Astrocyte (in vitro differentiated cells and primary cell): ENCODE results near the gene TP53. TPM values are rescaled to one million over a fixed set of nuclear protein-coding genes. Genes with fewer than 3 reads are reported as not detected.

ENCODE experiments used
- DNase-seq: peaks from one replicate; pipeline ENCODE4 v3.0.0-alpha.2; 2010; ENCODE audit warnings: low read depth
- FAIRE-seq: peaks from 2 replicates; lab custom pipeline; 2011; peaks lifted over from hg19 to GRCh38; lab: Jason Lieb, UNC
- H2AFZ ChIP-seq: 2 replicates; pipeline ENCODE4 v1.6.0; 2012; ENCODE audit warnings: low read depth, low read length, inconsistent platforms
- H3K27ac ChIP-seq: 2 replicates; pipeline ENCODE4 v1.5.1; 2011; ENCODE audit warnings: low read depth, low read length, inconsistent platforms
- H3K27me3 ChIP-seq: 2 replicates; pipeline ENCODE4 v1.6.0; 2011; ENCODE audit warnings: low read length, inconsistent platforms; ENCODE audit not compliant: insufficient read depth
- H3K36me3 ChIP-seq: 2 replicates; pipeline ENCODE4 v1.5.1; 2011; ENCODE audit warnings: low read length, inconsistent platforms; ENCODE audit not compliant: insufficient read depth
- H3K4me1 ChIP-seq: 2 replicates; pipeline ENCODE4 v1.5.1; 2011; ENCODE audit warnings: low read length, inconsistent platforms; ENCODE audit not compliant: insufficient read depth
- H3K4me2 ChIP-seq: 2 replicates; pipeline ENCODE4 v1.6.0; 2012; ENCODE audit warnings: low read length, inconsistent platforms
- H3K4me3 ChIP-seq: 2 replicates; pipeline ENCODE4 v1.5.1; 2011; ENCODE audit warnings: low read depth, mild to moderate bottlenecking, low read length, inconsistent platforms; ENCODE audit not compliant: insufficient read depth
- H3K79me2 ChIP-seq: 2 replicates; pipeline ENCODE4 v1.6.0; 2012; ENCODE audit warnings: mild to moderate bottlenecking, low read length, inconsistent platforms; ENCODE audit not compliant: insufficient read depth
- H3K9ac ChIP-seq: 2 replicates; pipeline ENCODE4 v1.6.0; 2012; ENCODE audit warnings: mild to moderate bottlenecking, low read length, inconsistent platforms
- H3K9me3 ChIP-seq: 2 replicates; pipeline ENCODE4 v1.5.1; 2012; ENCODE audit warnings: low read depth, mild to moderate bottlenecking, low read length, inconsistent platforms; ENCODE audit not compliant: insufficient read depth
- H4K20me1 ChIP-seq: 2 replicates; pipeline ENCODE4 v1.6.0; 2012; ENCODE audit warnings: low read length, inconsistent platforms; ENCODE audit not compliant: insufficient read depth
- H3K27ac Mint-ChIP-seq: one replicate; pipeline ENCODE4 v1.8.0; 2021; ENCODE audit warnings: mild to moderate bottlenecking, mixed read lengths; ENCODE audit not compliant: unreplicated experiment
- H3K27me3 Mint-ChIP-seq: one replicate; pipeline ENCODE4 v1.8.0; 2021; ENCODE audit warnings: low read depth, mixed read lengths; ENCODE audit not compliant: unreplicated experiment
- H3K36me3 Mint-ChIP-seq: one replicate; pipeline ENCODE4 v1.8.0; 2021; ENCODE audit warnings: low read depth, mixed read lengths; ENCODE audit not compliant: unreplicated experiment
- H3K4me1 Mint-ChIP-seq: one replicate; pipeline ENCODE4 v1.8.0; 2021; ENCODE audit warnings: low read depth, mixed read lengths; ENCODE audit not compliant: unreplicated experiment
- H3K4me3 Mint-ChIP-seq: one replicate; pipeline ENCODE4 v1.8.0; 2021; ENCODE audit warnings: mild to moderate bottlenecking, moderate library complexity, mixed read lengths; ENCODE audit not compliant: unreplicated experiment
- H3K9me3 Mint-ChIP-seq: one replicate; pipeline ENCODE4 v1.8.0; 2021; ENCODE audit warnings: mild to moderate bottlenecking, mixed read lengths; ENCODE audit not compliant: unreplicated experiment
- EZH2 ChIP-seq: IDR thresholded peaks from 2 replicates; pipeline ENCODE4 v1.6.1; 2012; ENCODE audit warnings: mild to moderate bottlenecking, low read length, inconsistent platforms; ENCODE audit not compliant: insufficient read depth
- total RNA-seq: library from RNA; stranded (reverse); gene quantifications from 2 replicates; pipeline ENCODE4 v1.2.1, GENCODE V29; 2021
- TF ChIP-seq, protein P1 (sequence below): IDR thresholded peaks from 2 replicates; pipeline ENCODE4 v1.5.1; 2011; ENCODE audit warnings: low read depth, mild to moderate bottlenecking, inconsistent platforms, low read length, moderate library complexity; ENCODE audit not compliant: insufficient read depth

Gene TP53
- total RNA-seq, 1 donor from 2014 or later, result 94.4 TPM

- Mint-ChIP-seq H3K27me3 (peaks cover 41% of the 10 kb centered on the region), H3K4me1 (no peaks in the 10 kb centered on the region), H3K27ac (no peak overlapping the region), H3K4me3 (no peak overlapping the region), H3K9me3 (no peaks in the 10 kb centered on the region), H3K36me3 (no peaks in the 10 kb centered on the region)
- DNase-seq, result no peak
- H3K36me3 ChIP-seq, result no peaks in the 10 kb centered on the region
- no peak for TF ChIP-seq EZH2
- TF ChIP-seq, protein P1, sequence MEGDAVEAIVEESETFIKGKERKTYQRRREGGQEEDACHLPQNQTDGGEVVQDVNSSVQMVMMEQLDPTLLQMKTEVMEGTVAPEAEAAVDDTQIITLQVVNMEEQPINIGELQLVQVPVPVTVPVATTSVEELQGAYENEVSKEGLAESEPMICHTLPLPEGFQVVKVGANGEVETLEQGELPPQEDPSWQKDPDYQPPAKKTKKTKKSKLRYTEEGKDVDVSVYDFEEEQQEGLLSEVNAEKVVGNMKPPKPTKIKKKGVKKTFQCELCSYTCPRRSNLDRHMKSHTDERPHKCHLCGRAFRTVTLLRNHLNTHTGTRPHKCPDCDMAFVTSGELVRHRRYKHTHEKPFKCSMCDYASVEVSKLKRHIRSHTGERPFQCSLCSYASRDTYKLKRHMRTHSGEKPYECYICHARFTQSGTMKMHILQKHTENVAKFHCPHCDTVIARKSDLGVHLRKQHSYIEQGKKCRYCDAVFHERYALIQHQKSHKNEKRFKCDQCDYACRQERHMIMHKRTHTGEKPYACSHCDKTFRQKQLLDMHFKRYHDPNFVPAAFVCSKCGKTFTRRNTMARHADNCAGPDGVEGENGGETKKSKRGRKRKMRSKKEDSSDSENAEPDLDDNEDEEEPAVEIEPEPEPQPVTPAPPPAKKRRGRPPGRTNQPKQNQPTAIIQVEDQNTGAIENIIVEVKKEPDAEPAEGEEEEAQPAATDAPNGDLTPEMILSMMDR, result no peak
- H3K4me2 ChIP-seq, result no peak overlapping the region
- no peak overlapping the region for H2AFZ ChIP-seq
- FAIRE-seq, result no peak
- H3K27ac ChIP-seq, result no peak overlapping the region
- peaks cover 9% of the 10 kb centered on the region for H3K4me1 ChIP-seq
- H4K20me1 ChIP-seq, result no peaks in the 10 kb centered on the region
- peaks cover 40% of the 10 kb centered on the region for H3K27me3 ChIP-seq
- H3K79me2 ChIP-seq, result no peaks in the 10 kb centered on the region
- no peak overlapping the region for H3K4me3 ChIP-seq
- no peak overlapping the region for H3K9ac ChIP-seq
- no peaks in the 10 kb centered on the region for H3K9me3 ChIP-seq
Measured at GRCh38 chr17:7720125-7720524, 32.8 kb upstream of the TP53 start.

- Mint-ChIP-seq H3K4me1 (no peaks in the 10 kb centered on the region), H3K27me3 (peaks cover 42% of the 10 kb centered on the region), H3K36me3 (no peaks in the 10 kb centered on the region)
Measured at GRCh38 chr17:7719661-7720060, 32.4 kb upstream of the TP53 start.

More at GRCh38 chr17:7719661-7720060, 32.4 kb upstream of the TP53 start:
- Histone ChIP-seq H3K27ac (no peak overlapping the region), H3K9ac (no peak overlapping the region), H4K20me1 (no peaks in the 10 kb centered on the region), H3K4me1 (peaks cover 9% of the 10 kb centered on the region), H3K9me3 (no peaks in the 10 kb centered on the region), H2AFZ (no peak overlapping the region), H3K4me2 (no peak overlapping the region), H3K36me3 (no peaks in the 10 kb centered on the region), H3K27me3 (peaks cover 41% of the 10 kb centered on the region), H3K79me2 (no peaks in the 10 kb centered on the region), H3K4me3 (no peak overlapping the region)
- no peaks in the 10 kb centered on the region for H3K9me3 Mint-ChIP-seq
- TF ChIP-seq, protein P1, result no peak
- no peak for TF ChIP-seq EZH2
- H3K4me3 Mint-ChIP-seq, result no peak overlapping the region
- no peak overlapping the region for H3K27ac Mint-ChIP-seq
- no peak for FAIRE-seq
- no peak for DNase-seq
